IPS-18a (cell line): ENCODE measurements around the gene ZGLP1.
A peak's percentile ranks its signal among the peaks of the same experiment; 100 is the strongest.

Experiments
- H3K27ac ChIP-seq: one replicate; pipeline ENCODE4 v1.5.1; 2013; ENCODE audit warnings: low read length
- H3K27me3 ChIP-seq: one replicate; pipeline ENCODE4 v1.6.1; 2013; ENCODE audit warnings: mild to moderate bottlenecking, low read length; ENCODE audit not compliant: control insufficient read depth, insufficient read depth
- H3K36me3 ChIP-seq: one replicate; pipeline ENCODE4 v1.6.1; 2013; ENCODE audit warnings: low read depth, low read length; ENCODE audit not compliant: control insufficient read depth
- H3K4me1 ChIP-seq: one replicate; pipeline ENCODE4 v1.6.1; 2013; ENCODE audit warnings: low read depth, low read length; ENCODE audit not compliant: control insufficient read depth
- H3K4me3 ChIP-seq: one replicate; pipeline ENCODE4 v1.5.1; 2013; ENCODE audit warnings: low read length
- H3K9ac ChIP-seq: one replicate; pipeline ENCODE4 v1.6.1; 2013; ENCODE audit warnings: mild to moderate bottlenecking, low read length, moderate library complexity
- H3K9me3 ChIP-seq: one replicate; pipeline ENCODE4 v1.6.1; 2013; ENCODE audit warnings: low read depth, low read length; ENCODE audit not compliant: control insufficient read depth

The ZGLP1 gene

GRCh38 chr19:10290876-10291553, 18.6 kb downstream of the ZGLP1 start:
- H3K36me3 ChIP-seq = no peaks in the 10 kb centered on the region
- H3K4me3 ChIP-seq = peak overlapping the region; percentile 46
- H3K4me1 ChIP-seq = peaks cover 23% of the 10 kb centered on the region
- H3K9me3 ChIP-seq = no peaks in the 10 kb centered on the region
- H3K27ac ChIP-seq = no peak overlapping the region
- H3K9ac ChIP-seq = no peak overlapping the region
- peaks cover 100% of the 10 kb centered on the region for H3K27me3 ChIP-seq

- Histone ChIP-seq H3K27me3 (peaks cover 97% of the 10 kb centered on the region), H3K27ac (no peak overlapping the region), H3K36me3 (no peaks in the 10 kb centered on the region), H3K9me3 (no peaks in the 10 kb centered on the region), H3K4me1 (peaks cover 19% of the 10 kb centered on the region), H3K9ac (no peak overlapping the region), H3K4me3 (peak overlapping the region; percentile 46)
Observed at GRCh38 chr19:10290357-10290875, 19.2 kb downstream of the ZGLP1 start.

GRCh38 chr19:10289836-10290356, 19.7 kb downstream of the ZGLP1 start, which contains the start of gene ICAM5:
TSS of gene ICAM5 (plus strand) at chr19:10289952. CDS start at chr19:10290044, 92 bp downstream.
- Histone ChIP-seq H3K4me1 (peaks cover 19% of the 10 kb centered on the region), H3K36me3 (no peaks in the 10 kb centered on the region), H3K9me3 (no peaks in the 10 kb centered on the region), H3K27ac (no peak within 1 kb of the TSS), H3K9ac (no peak within 1 kb of the TSS), H3K27me3 (peaks cover 92% of the 10 kb centered on the region), H3K4me3 (peak within 1 kb of the TSS; percentile 46)

- H3K36me3 ChIP-seq = no peaks in the 10 kb centered on the region
- no peak overlapping the region for H3K27ac ChIP-seq
- peak overlapping the region; percentile 46 for H3K4me3 ChIP-seq
- H3K9me3 ChIP-seq = no peaks in the 10 kb centered on the region
- peaks cover 86% of the 10 kb centered on the region for H3K27me3 ChIP-seq
- H3K4me1 ChIP-seq = peaks cover 19% of the 10 kb centered on the region
- no peak overlapping the region for H3K9ac ChIP-seq
Observed at GRCh38 chr19:10289167-10289835, 20.3 kb downstream of the ZGLP1 start.

- H3K36me3 ChIP-seq = no peaks in the 10 kb centered on the region
- H3K9me3 ChIP-seq = no peaks in the 10 kb centered on the region
- H3K27me3 ChIP-seq = peaks cover 80% of the 10 kb centered on the region
- H3K4me1 ChIP-seq = peaks cover 19% of the 10 kb centered on the region
- peak overlapping the region; percentile 46 for H3K4me3 ChIP-seq
- H3K9ac ChIP-seq = no peak overlapping the region
- no peak overlapping the region for H3K27ac ChIP-seq
Observed at GRCh38 chr19:10288662-10289166, 20.9 kb downstream of the ZGLP1 start.

- no peak within 1 kb of the TSS for H3K27ac ChIP-seq
- H3K4me1 ChIP-seq = peaks cover 18% of the 10 kb centered on the region
- H3K36me3 ChIP-seq = no peaks in the 10 kb centered on the region
- peaks cover 64% of the 10 kb centered on the region for H3K27me3 ChIP-seq
- H3K4me3 ChIP-seq = peak within 1 kb of the TSS; percentile 44
- H3K9ac ChIP-seq = no peak within 1 kb of the TSS
- H3K9me3 ChIP-seq = no peaks in the 10 kb centered on the region
Observed at GRCh38 chr19:10286803-10287737, 22.5 kb downstream of the ZGLP1 start, which contains the start of gene ICAM4. TSS of gene ICAM4 (plus strand) at chr19:10286955. CDS start at chr19:10287013, 58 bp downstream.

- no peaks in the 10 kb centered on the region for H3K36me3 ChIP-seq
- no peaks in the 10 kb centered on the region for H3K9me3 ChIP-seq
- H3K4me3 ChIP-seq = no peak overlapping the region
- peaks cover 47% of the 10 kb centered on the region for H3K27me3 ChIP-seq
- peaks cover 7% of the 10 kb centered on the region for H3K4me1 ChIP-seq
- H3K9ac ChIP-seq = no peak overlapping the region
- H3K27ac ChIP-seq = no peak overlapping the region
Observed at GRCh38 chr19:10285393-10285792, 24.2 kb downstream of the ZGLP1 start.

- H3K9ac ChIP-seq = no peak overlapping the region
- peaks cover 42% of the 10 kb centered on the region for H3K27me3 ChIP-seq
- no peak overlapping the region for H3K27ac ChIP-seq
- no peaks in the 10 kb centered on the region for H3K9me3 ChIP-seq
- H3K4me3 ChIP-seq = no peak overlapping the region
- H3K4me1 ChIP-seq = peaks cover 5% of the 10 kb centered on the region
- no peaks in the 10 kb centered on the region for H3K36me3 ChIP-seq
Observed at GRCh38 chr19:10284960-10285278, 24.7 kb downstream of the ZGLP1 start.

- H3K27me3 ChIP-seq = peaks cover 36% of the 10 kb centered on the region
Observed at GRCh38 chr19:10284065-10284959, 25.3 kb downstream of the ZGLP1 start.

GRCh38 chr19:10283301-10284064, 26.1 kb downstream of the ZGLP1 start:
- no peak overlapping the region for H3K4me3 ChIP-seq
- peaks cover 5% of the 10 kb centered on the region for H3K4me1 ChIP-seq
- H3K27ac ChIP-seq = no peak overlapping the region
- H3K9ac ChIP-seq = no peak overlapping the region
- H3K27me3 ChIP-seq = peaks cover 28% of the 10 kb centered on the region
- no peaks in the 10 kb centered on the region for H3K9me3 ChIP-seq
- no peaks in the 10 kb centered on the region for H3K36me3 ChIP-seq

More at GRCh38 chr19:10284065-10284959, 25.3 kb downstream of the ZGLP1 start:
- Histone ChIP-seq H3K9me3 (no peaks in the 10 kb centered on the region), H3K4me3 (no peak overlapping the region), H3K27ac (no peak overlapping the region), H3K4me1 (peaks cover 5% of the 10 kb centered on the region), H3K9ac (no peak overlapping the region), H3K36me3 (no peaks in the 10 kb centered on the region)
